OCI-M2 (cell line): Measurements from ENCODE around the gene GEMIN7.

Source experiments
- DNase-seq: peaks from one replicate; lab custom pipeline; 2025; ENCODE audit not compliant: unreplicated experiment; lab: John Stamatoyannopoulos, UW

GEMIN7 gene

GRCh38 chr19:45125975-45126493 is 47.0 kb downstream of the GEMIN7 start:
- no peak for DNase-seq

GRCh38 chr19:45126654-45127053 is 47.6 kb downstream of the GEMIN7 start:
- no peak for DNase-seq

GRCh38 chr19:45128146-45128545 is 49.1 kb downstream of the GEMIN7 start:
- no peak for DNase-seq

GRCh38 chr19:45128806-45129205 is 49.7 kb downstream of the GEMIN7 start:
- DNase-seq = no peak

GRCh38 chr19:45130236-45130635 is 51.2 kb downstream of the GEMIN7 start:
- no peak for DNase-seq

- no peak for DNase-seq
Observed at GRCh38 chr19:45130888-45131615, 52.0 kb downstream of the GEMIN7 start.

- DNase-seq = no peak
Observed at GRCh38 chr19:45133661-45134060, 54.6 kb downstream of the GEMIN7 start.

- DNase-seq = no peak
Observed at GRCh38 chr19:45135176-45135885, 56.3 kb downstream of the GEMIN7 start.

- no peak for DNase-seq
Observed at GRCh38 chr19:45136507-45137178, 57.6 kb downstream of the GEMIN7 start.

GRCh38 chr19:45137179-45137761 is 58.2 kb downstream of the GEMIN7 start:
- no peak for DNase-seq

- no peak for DNase-seq
Observed at GRCh38 chr19:45138303-45138751, 59.3 kb downstream of the GEMIN7 start.

GRCh38 chr19:45139286-45140143 is 60.5 kb downstream of the GEMIN7 start:
- DNase-seq = no peak

GRCh38 chr19:45140144-45140503 is 61.1 kb downstream of the GEMIN7 start:
- DNase-seq = no peak

GRCh38 chr19:45140533-45140932 is 61.5 kb downstream of the GEMIN7 start:
- DNase-seq = no peak
